Activated naive CD4-positive, alpha-beta T cell treated with anti-CD3 and anti-CD28 coated beads, Interleukin-2, amount 50 U/mL, for 72 hours (primary cell): Measurements from ENCODE around the gene KPNA3. TPM values are rescaled to one million over a fixed set of nuclear protein-coding genes. Genes with fewer than 3 reads are reported as not detected.
"Not testable (repeated sequence)": the region's sequence is repeated elsewhere in the genome, so short reads cannot be mapped to it uniquely, and the experiment has no call there.

ENCODE experiments used
- ATAC-seq, 2 donors: fragments of 150-1000 bp; cut with Tn5 transposase; 2 replicates each; pipeline ENCODE4 v1.10.0; 2021; ENCODE audit warnings: mild to moderate bottlenecking in 2 of 2, moderate library complexity in 2 of 2
- DNase-seq, 2 donors: peaks; one replicate each; pipeline ENCODE4 v3.0.0; 2021 to 2022; ENCODE audit warnings: low spot score in 2 of 2
- H3K27ac Mint-ChIP-seq, 2 donors: one replicate each; pipeline ENCODE4 v1.8.0; 2022; ENCODE audit warnings: mild to moderate bottlenecking in 2 of 2, mixed read lengths in 2 of 2
- H3K36me3 Mint-ChIP-seq, 2 donors: one replicate each; pipeline ENCODE4 v1.8.0; 2022; ENCODE audit warnings: mixed read lengths in 2 of 2
- H3K9me3 Mint-ChIP-seq, 2 donors: one replicate each; pipeline ENCODE4 v1.8.0; 2022; ENCODE audit warnings: mixed read lengths in 2 of 2
- total RNA-seq, 2 donors: library from RNA; stranded (reverse); gene quantifications; one replicate each; pipeline ENCODE4 v1.2.3, GENCODE V29; 2022

Gene KPNA3
- total RNA-seq, 2 donors from 2014 or later: 33.0 to 36.3 TPM

DNA sequence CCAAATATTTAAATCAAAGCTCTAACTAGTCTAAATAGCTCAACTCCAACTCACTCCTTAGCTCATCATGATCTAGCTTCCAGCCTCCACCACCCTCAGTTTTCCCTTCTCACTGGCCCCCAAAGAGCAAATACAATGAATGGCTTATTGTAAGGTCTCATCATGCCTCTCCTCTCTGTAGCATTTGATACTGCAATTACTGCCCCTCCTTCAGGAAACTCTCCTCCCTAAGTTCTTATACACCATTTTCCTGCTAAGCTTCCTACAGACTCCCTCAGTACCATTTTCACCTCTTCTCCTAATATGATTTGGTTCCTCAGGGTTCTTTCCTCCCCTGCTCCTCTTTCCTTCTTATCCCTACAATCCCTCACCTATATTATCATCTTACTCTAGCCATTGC lies 12.8 kb downstream of the KPNA3 start:
- H3K9me3 Mint-ChIP-seq: no peaks in the 10 kb centered on the region

DNA sequence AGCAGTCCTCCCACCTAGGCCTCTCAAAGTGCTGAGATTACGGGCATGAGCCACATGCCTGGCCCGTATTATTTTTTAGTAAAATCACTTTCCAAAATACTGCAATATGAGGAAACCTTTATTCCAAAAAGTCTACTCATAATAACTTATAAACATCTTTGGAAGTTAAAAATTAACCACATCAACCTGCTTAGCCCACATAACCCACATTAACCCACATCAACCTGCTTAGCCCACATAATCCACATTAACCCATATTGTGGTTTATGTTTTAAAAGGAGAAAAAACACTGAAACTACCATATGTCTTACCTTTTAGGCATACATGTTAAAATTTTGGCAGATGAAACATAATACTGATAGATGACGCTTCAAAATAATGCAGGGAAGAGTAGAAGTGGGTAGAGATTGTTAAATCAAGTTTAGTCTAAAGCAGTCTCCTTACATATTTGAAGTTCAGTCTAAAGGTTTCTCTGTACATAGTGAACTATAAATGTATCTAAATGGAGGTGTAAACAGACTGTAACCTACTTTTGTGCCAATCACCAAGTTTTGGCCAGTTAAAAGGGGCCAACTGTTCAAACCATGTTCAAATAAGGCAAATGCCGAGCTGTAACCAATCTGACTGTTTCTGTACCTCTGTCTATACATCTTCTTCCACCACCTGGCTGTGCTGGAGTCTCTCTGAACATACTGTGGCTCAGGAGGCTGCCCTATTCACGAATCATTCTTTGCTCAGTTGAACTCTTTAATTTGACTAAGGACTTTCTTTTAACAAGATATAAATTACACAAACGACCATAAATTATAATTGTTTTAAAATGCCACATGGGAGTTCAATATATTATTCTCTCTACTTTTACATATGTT lies 14.5 kb downstream of the KPNA3 start:
- no peaks in the 10 kb centered on the region for H3K36me3 Mint-ChIP-seq
- H3K9me3 Mint-ChIP-seq: no peaks in the 10 kb centered on the region
- no peak overlapping the region for H3K27ac Mint-ChIP-seq
- DNase-seq: no peak
- no peak for ATAC-seq

More for the DNA sequence above, 12.8 kb downstream of the KPNA3 start:
- H3K27ac Mint-ChIP-seq: peak overlapping the region in 1 of 2 donors; percentile 5
- no peak for DNase-seq
- H3K36me3 Mint-ChIP-seq: no peaks in the 10 kb centered on the region
- no peak for ATAC-seq

DNA sequence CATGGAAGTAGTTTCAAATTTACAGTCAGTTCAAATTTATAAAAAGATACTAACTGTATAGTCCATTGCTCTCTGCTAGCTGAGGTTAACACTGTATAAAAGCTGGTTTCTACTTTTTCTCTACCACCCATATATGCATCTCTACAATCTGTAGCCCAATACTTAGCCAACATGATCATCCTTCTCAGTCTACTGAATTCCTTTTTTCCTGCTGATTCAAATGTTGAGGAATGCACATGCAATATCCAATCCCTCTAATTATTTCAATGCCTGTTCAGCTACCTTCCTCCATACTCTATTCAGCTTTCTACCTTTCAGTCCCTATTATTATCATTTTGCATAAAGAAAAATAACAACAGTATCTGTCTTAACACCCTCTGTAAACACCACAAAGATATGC lies 15.6 kb downstream of the KPNA3 start:
- no peak for ATAC-seq
- H3K36me3 Mint-ChIP-seq: peaks cover 0 to under 1% of the 10 kb centered on the region in 2 donors
- no peak overlapping the region for H3K27ac Mint-ChIP-seq
- no peak for DNase-seq
- H3K9me3 Mint-ChIP-seq: no peaks in the 10 kb centered on the region

DNA sequence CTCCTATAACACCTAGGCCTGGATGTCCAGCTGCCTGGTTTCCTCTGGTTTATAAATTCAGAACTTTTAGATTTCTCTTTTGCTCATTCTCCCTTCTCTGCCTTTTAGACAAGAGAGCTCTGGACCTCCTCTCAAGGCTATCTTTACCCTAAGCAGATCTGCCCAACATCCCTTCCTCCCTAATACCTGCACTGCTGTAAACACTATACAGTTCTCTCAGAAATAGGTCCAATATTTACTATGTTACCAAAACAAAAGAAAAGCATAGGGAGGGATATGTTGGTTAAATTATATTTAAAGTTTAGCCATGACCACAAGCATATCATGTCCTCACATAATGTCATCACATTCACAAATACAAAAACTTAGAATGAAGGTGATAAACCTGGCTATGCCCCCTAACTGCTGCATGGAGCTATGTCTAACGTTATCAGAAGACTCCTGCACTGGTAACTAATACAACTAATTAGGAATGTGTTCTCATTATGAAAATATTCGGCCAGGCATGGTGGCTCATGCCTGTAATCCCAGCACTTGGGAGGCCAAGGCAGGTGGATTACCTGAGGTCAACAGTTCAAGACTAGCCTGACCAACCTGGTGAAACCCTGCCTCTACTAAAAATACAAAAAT lies 18.0 kb downstream of the KPNA3 start:
- no peaks in the 10 kb centered on the region for H3K9me3 Mint-ChIP-seq
- DNase-seq (no peak), ATAC-seq (no peak)
- peaks cover 0 to 14% of the 10 kb centered on the region in 2 donors for H3K36me3 Mint-ChIP-seq
- no peak overlapping the region for H3K27ac Mint-ChIP-seq

DNA sequence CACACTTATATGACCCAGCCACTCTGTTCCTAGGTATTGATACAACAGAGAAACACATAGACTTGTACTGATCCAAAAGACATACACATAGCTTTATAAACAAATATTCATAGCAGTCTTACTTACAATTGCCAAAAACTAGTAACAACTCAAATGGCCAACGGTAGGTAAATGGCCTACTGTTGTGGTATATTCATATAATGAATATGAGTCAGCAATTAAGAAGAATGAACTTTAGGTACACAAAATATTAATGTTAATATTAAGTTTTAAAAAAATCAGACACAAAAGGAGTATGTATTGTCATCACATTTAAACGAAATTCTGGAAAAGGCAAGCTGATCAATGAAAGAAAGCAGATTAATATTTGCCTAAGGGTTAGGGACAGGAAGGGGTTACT lies 19.7 kb downstream of the KPNA3 start:
- DNase-seq (no peak), ATAC-seq (no peak)
- peaks cover 0 to 14% of the 10 kb centered on the region in 2 donors for H3K36me3 Mint-ChIP-seq
- no peaks in the 10 kb centered on the region for H3K9me3 Mint-ChIP-seq
- no peak overlapping the region for H3K27ac Mint-ChIP-seq

DNA sequence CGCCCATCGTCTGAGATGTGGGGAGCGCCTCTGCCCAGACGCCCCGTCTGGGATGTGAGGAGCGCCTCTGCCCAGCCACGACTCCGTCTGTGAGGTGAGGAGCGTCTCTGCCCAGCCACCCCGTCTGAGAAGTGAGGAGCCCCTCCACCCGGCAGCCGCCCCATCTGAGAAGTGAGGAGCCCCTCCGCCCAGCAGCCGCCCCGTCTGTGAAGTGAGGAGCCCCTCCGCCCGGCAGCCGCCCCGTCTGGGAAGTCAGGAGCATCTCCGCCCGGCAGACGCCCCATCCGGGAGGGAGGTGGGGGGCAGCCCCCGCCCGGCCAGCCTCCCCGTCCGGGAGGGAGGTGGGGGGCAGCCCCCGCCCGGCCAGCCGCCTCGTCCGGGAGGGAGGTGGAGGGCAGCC lies 30.7 kb downstream of the KPNA3 start:
- H3K9me3 Mint-ChIP-seq: peaks cover 0 to 13% of the 10 kb centered on the region in 2 donors

DNA sequence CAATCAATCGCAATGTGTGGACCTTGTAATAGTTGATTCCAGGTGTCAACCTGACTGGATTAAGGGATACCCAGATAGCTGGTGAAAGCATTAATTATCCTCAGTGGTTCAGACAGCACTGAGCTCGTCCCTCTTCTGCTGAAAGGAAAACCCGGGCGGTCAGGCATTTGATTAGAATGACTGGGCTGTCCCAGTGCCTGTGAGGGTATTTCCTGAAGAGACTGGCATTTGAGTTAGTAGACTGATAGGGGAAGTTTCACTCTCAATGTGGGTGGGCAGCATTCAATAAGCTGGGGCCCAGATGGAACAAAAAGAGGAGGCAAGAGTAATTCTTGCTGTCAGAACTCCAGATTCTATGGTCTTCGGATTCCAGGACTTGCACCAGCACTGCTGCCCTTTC lies 31.9 kb downstream of the KPNA3 start:
- no peak for DNase-seq
- H3K27ac Mint-ChIP-seq: no peak overlapping the region
- ATAC-seq: no peak
- H3K36me3 Mint-ChIP-seq: peaks cover 26 to 28% of the 10 kb centered on the region in 2 donors
- H3K9me3 Mint-ChIP-seq: peaks cover 0 to 13% of the 10 kb centered on the region in 2 donors

More for the DNA sequence above, 30.7 kb downstream of the KPNA3 start:
- not testable (repeated sequence) for ATAC-seq, DNase-seq, H3K27ac Mint-ChIP-seq
- H3K36me3 Mint-ChIP-seq: peaks cover 26 to 28% of the 10 kb centered on the region in 2 donors

DNA sequence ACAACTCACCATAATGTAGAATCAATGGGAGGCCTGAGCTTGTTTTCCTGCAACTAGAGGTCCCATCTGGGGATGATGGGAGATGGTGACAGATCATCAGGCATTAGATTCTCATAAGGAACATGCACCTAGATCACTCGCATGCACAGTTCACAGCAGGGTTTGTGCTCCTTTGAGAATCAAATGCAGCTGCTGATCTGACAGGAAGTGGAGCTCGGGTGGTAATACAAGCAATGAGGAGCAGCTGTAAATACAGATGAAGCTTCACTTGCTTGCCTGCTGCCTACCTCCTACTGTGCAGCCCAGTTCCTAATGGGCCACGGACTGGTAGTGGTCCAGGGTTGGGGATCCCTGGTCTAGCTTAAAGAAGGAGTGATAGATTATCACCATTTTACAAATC lies 33.0 kb downstream of the KPNA3 start:
- no peak for ATAC-seq
- peaks cover 0 to 7% of the 10 kb centered on the region in 2 donors for H3K9me3 Mint-ChIP-seq
- H3K36me3 Mint-ChIP-seq: peaks cover 20 to 22% of the 10 kb centered on the region in 2 donors
- H3K27ac Mint-ChIP-seq: peak overlapping the region; percentile 14 to 46
- DNase-seq: no peak

DNA sequence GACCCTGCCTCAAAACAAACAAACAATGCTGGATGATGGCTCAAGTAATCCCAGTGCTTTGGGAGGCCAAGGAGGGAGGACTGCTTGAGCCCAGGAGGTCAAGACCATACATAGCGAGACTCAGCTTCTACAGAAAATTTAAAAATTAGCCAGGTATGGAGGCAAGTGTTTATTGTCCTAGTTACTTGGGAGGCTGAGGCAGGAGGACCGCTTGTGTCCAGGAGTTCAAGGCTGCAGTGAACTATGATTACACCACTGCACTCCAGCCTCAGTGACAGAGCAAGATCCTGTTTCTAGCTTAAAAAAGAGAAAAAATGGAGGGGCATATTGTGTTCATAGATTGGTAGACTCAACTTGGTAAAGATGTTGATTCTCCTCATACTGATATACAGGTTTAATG lies 36.2 kb downstream of the KPNA3 start:
- ATAC-seq (no peak), DNase-seq (no peak)
- no peaks in the 10 kb centered on the region for H3K9me3 Mint-ChIP-seq
- peaks cover 8 to 9% of the 10 kb centered on the region in 2 donors for H3K36me3 Mint-ChIP-seq
- H3K27ac Mint-ChIP-seq: no peak overlapping the region

DNA sequence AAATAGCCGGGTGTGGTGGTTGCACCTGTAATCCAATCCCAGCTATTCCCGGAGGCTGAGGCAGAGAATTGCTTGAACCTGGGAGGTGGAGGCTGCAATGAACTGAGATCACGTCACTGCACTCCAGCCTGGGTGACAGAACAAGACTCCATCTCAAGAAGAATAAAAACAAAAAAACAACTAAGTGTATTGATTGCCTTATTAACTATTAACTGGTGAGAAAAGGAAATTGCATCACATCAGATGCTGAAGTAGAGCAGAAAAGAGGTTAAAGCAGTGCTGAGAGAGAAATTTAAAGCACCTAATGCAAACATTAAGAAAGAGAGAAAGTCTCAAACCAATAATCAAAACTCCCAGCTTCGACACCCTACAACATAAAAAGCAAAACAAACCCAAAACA lies 38.3 kb downstream of the KPNA3 start:
- ATAC-seq (no peak), DNase-seq (no peak)
- H3K27ac Mint-ChIP-seq: no peak overlapping the region
- H3K36me3 Mint-ChIP-seq: no peaks in the 10 kb centered on the region
- H3K9me3 Mint-ChIP-seq: no peaks in the 10 kb centered on the region

DNA sequence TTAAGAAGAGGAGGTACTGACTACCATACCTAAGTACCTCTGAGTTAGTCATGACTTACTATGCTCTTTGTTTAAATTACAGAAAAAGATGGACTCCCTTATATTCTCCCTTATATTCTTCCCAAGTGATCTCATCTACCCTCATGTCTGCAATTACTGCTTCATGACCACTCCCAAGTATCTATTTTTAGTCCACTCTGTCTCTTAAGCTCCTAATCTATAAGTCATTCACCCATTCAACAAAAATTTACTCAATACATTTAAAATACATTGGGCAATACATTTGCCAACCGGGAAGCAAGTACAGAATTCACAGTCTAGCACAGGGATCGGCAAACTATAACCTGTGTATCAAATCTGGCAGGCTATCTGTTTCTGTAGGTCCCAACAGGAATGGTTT lies 42.6 kb downstream of the KPNA3 start:
- Mint-ChIP-seq H3K9me3 (no peaks in the 10 kb centered on the region), H3K36me3 (no peaks in the 10 kb centered on the region), H3K27ac (no peak overlapping the region)
- DNase-seq (no peak), ATAC-seq (no peak)

DNA sequence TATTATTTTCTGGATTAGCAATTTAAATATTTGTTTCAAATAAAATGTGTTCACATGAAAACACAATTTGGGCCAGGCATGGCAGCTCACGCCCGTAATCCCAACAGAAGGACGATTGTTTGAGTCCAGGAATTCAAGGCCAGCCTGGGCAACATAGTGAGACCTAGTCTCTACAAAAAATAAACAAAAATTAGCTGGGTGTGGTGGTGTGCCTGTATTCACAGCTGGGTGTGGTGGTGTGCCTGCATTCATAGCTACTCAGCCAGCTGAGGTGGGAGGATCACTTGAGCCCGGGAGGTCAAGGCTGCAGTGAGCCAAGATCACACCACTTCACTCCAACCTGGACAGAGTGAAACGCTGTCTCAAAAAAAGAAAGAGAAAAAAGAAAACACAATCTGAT lies 46.4 kb downstream of the KPNA3 start:
- DNase-seq: no peak
- Mint-ChIP-seq H3K27ac (no peak overlapping the region), H3K9me3 (no peaks in the 10 kb centered on the region), H3K36me3 (no peaks in the 10 kb centered on the region)
- no peak for ATAC-seq

DNA sequence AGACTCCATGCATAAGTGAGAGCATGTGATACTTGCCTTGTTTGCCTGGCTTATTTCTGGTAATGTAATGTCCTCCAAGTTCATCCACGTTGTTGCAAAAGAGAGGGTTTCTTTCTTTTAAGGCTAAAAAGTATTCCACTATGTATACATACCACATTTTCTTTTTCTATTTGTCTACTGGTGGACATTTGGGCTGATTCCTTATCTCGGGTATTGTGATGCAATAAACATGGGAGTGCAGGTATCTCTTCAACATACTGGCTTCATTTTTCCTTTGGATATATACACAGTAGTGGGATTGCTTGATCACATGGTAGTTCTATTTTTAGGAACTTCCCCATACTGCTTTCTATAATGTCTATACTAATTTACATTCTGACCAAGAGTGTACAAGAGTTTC lies 51.6 kb downstream of the KPNA3 start:
- ATAC-seq (no peak), DNase-seq (no peak)
- H3K9me3 Mint-ChIP-seq: no peaks in the 10 kb centered on the region
- H3K27ac Mint-ChIP-seq: no peak overlapping the region
- no peaks in the 10 kb centered on the region for H3K36me3 Mint-ChIP-seq

DNA sequence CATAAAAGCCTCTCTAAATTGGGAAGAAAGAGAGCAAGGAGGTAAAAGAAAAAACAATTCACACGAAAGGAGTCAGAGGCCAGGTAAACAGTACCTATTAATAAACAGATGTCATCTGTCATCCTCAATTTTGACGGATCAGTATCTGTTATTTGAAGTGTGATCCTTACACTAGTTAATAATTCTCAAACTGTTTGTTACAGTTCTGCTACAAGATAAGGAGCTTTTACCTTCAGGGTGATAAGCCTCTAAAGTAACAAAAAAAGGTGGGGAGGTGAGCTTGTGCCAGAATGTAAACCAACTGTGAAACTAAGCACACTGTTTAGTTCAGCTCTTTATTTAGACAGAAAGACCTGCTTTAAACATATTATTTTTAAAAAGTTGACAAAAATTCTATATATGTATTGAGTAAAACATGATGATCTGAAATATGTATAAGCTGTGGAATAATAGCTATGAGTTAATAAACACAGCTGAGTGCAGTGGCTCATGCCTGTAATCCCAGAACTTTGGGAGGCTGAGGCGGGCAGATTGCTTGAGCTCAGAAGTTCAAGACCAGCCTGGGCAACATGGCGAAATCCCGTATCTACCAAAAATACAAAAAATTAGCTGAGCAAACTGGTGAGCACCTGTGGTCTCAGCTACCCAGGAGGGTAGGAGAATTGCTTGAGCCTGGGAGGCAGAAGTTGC lies 52.8 kb downstream of the KPNA3 start:
- no peaks in the 10 kb centered on the region for H3K9me3 Mint-ChIP-seq
- DNase-seq: no peak
- ATAC-seq: no peak
- no peaks in the 10 kb centered on the region for H3K36me3 Mint-ChIP-seq
- no peak overlapping the region for H3K27ac Mint-ChIP-seq

DNA sequence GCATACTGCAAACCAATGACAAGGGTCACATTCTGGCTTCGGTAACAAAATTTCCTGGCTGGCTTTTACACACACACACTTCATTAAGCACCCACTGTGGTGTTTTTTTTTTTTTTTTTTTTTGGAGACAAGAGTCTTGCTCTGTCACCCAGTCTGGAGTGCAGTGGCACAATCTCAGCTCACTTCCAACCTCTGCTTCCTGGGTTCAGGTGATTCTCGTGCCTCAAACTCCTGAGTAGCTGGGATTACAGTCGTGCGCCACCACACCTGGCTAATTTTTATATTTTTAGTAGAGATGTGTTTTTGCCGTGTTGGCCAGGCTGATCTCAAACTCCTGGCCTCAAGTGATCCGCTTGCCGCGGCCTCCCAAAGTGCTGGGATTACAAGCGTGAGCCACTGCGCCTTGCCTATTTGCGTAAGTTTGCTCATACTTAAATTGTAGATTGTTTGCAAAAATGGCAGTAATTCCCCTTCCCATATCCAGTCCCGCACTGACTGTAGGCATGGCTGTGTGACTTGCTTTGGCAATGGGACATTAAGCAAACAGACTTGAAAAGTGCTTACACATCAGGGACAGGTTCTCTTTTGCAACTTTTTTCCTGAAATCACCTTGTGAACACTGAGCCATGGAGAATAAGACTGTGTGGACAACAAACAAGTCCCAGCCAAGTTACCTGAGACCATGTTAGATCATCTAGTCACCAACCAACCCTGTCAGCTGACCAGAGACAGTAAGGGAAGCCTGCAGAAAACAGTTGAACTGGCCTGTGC lies 59.1 kb downstream of the KPNA3 start:
- Mint-ChIP-seq H3K27ac (no peak overlapping the region), H3K9me3 (no peaks in the 10 kb centered on the region), H3K36me3 (no peaks in the 10 kb centered on the region)
- DNase-seq: no peak
- ATAC-seq: no peak

DNA sequence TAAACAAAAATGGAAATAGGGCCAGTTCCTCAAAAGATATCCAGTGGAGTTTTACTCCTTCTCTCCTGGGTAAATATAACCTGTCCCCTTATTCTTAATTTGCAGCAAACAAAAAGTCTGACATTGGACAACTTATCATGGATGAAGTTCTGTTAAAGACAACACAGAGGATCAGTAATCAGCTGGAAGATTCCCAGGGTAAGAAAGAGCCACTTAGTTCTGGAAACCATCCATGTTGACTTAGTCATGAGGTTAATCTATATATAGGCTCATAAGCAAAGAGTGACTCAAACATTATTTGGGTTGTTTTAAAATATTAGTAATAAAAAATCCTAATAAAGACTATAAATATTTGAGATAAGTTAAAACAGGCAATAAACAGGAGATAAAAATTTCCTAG lies 60.7 kb downstream of the KPNA3 start:
- Mint-ChIP-seq H3K9me3 (no peaks in the 10 kb centered on the region), H3K36me3 (peaks cover 3 to 6% of the 10 kb centered on the region in 2 donors), H3K27ac (no peak overlapping the region)
- DNase-seq: no peak
- no peak for ATAC-seq

DNA sequence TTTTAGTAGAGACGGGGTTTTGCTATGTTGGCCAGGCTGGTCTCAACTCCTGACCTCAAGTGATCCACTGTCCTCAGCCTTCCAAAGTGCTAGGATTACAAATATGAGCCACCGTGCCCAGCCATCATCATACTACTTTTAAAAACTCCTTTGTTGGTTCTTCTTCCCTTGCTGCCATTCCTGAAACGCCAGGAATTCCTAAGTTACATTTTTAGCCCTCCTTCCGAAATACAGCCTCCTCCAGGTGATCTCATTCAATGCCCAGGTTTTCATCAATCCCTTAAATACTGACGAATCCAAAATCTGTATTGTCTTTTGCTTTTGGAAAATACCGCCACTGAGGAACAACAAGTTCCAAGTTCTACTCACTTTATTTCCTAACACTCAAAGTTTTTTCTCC lies 75.9 kb downstream of the KPNA3 start:
- Mint-ChIP-seq H3K27ac (no peak overlapping the region), H3K36me3 (peaks cover 18 to 37% of the 10 kb centered on the region in 2 donors), H3K9me3 (peaks cover 5 to 12% of the 10 kb centered on the region in 2 donors)
- ATAC-seq: no peak
- no peak for DNase-seq
